ENCODE data around the gene MS4A4A.

GRCh38 chr11:60321051-60321450 is 40.6 kb downstream of the MS4A4A start:
- no peak for TF ChIP-seq CTCF (IDR thresholded peaks at IDR 0.05)
- TF ChIP-seq POLR2AphosphoS5 (IDR thresholded peaks at IDR 0.05): no peak
